Limb (tissue), 2 donors: ENCODE measurements around the gene SSRP1.

ENCODE experiments used
- DNase-seq, 2 donors: peaks; one replicate each; pipeline ENCODE4 v3.0.0-alpha.2; 2016; ENCODE audit errors: extremely low spot score in 2 of 2

Gene SSRP1

DNA sequence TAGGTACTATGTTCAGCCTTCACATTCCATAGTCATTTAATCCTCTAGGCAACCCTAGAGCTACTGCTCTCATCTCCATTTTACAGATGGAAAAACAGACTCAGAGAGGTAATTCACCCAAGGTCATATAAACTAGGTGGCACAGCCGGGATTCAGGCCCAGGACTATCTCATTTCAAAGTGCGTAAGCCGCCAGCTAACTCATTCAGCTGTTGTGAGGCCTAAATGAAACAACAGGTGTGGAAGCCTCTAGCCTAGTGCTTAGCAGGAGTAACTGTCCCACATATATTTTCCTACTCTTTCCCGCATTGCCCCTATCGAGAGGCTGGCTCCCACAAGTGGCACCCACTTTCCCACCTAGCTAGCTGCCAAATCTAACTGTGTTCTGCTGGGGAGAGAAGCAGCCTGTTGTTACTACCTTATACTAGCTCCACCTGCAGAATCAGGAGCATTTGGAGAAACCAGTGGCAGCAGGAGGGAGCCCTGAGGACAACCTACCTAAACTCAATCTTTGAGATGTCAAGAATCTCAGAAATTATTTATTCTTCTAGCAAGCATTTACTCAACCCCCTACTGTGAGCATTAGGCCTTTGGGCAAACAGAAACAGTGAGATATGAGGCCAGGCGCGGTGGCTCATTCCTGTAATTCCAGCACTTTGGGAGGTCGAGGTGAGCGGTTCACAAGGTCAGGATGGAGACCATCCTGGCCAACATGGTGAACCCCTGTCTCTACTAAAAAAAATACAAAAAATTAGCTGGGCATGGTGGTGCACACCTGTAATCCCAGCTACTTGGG, 24.4 kb upstream of the SSRP1 start:
- DNase-seq, result no peak

DNA sequence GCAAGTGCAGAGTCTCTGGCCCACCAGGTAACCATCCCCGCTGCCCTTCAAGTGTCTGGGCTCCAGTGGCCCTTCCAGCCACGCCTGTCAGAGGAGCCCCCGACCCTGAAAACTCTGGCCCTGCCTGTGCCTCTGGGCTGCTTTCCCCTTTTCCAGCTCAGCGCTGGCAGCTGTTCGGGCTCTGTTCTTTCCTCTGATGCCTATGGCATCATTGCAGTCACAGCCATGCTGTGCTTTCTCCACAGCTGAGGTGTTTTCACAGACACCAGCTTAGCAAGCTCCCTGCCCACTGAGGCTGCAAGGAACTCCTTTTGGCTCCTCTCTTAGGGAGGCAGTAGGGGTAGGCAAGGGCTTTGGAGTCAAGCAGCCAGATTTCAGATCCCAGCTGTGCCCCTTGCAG, 23.7 kb upstream of the SSRP1 start:
- DNase-seq, result no peak

DNA sequence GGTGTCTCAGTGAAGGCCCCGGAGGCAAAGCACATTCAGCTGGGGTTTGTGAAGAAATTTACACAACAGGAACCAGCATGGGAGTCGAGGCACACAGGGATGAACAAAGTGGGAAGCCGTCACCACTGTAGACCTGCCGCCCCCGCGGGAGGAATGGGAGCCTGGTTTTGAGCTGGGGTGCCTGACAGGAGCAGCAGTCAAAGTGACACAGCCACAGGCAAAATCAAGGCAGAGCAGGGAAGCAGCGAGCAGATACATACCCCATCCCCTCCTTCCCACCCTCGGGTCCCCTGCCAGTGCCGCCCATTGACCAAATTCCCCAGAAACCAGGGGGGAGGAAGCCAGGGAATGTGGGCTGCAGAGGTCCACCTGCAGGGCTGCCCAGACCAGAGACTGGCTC, 23.3 kb upstream of the SSRP1 start:
- DNase-seq, result no peak

DNA sequence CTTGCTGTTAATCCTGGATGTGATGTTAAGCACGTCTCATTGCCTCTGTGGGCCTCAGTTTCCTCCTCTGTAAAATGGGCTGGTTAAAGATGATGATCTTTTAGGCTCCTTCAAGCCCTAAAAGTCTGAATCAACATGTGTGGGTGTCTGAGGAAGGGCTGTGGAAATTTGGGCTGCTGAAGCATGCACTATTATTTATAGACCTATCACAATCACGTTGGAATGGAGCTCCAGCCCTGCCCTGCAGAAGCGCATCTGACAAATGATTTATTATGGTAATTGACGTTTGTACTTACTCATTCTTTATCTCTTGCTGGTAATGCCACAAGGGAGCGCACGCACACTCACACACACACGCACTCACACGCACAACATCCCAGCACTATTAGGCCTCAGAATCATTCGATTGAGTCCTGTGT, 22.9 kb upstream of the SSRP1 start:
- no peak for DNase-seq

DNA sequence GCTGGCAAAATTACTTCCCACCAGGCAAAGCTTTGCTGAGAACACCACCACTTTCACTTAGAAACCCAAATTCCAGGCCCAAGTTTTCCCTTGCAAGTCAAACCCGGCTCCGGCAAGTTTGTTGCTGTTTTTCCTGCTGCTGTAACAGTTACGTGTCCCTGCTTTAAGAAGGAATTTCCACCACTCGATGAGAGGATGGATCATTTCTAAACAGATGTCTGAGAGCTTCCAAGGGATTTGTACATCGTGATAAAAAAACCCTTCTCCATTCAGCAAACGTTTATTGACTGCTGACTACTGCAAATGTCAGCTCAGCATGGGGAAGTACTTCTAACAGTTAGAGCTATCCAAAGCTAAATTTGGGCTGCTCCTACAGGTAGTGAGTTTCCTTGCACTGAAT, 22.2 kb upstream of the SSRP1 start:
- no peak for DNase-seq

DNA sequence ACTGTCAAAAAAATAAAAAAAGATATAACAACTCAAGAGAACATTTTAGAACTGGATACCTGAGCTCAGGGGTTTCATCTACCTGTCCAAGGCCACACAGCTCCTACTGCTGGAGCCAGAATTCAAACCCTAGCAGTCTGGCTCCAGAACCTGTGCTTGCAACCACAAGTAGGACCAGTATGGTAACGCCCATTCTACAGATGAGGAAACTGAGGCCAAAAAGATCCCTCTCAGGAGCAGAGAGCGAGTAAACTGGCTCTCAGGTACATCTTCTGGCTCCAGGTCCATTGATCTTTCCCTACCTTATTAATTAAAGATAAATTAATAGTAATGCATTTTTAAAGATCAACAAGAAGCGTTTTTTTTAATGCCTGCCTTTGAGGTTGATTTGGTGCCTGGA, 21.6 kb upstream of the SSRP1 start:
- DNase-seq, result no peak

DNA sequence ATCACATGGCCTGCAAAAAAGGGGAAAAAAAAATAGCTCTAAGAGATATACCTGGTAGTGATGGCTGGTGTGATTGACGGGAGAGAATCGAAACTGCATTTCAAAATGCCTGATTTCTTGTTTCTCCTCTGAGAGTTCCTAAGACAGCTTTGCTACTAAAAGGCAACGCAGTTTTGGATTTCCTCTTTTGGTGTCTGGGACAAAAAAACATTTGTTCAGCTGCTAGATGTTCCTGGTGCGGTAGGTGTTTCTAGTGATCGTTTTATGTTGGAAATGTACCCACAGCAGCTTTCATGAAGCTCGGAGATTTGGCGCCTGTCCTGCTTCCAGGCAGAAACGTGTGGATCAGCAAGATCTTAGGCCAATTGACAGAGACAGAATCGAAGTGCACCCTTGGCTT, 20.6 kb upstream of the SSRP1 start:
- DNase-seq, result no peak

DNA sequence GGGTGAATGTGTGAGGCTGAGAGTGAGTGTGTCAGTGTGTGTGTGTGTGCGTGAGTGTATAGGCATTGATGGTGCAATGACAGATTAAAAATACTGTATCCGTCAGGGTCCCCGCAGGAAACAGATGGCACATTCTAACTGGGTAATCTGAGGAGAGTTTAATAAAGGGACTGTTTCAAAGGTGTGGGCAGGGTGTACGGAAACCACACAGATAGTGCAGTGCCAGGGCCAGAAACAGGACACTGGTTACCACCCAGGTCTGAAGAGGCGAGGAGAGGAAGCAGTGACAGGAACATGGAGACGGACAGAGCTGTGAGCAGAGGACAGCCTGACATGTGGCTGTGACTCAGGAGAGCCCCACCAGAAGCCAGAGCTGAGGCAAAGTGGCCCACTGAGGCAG, 19.0 kb upstream of the SSRP1 start:
- no peak for DNase-seq

DNA sequence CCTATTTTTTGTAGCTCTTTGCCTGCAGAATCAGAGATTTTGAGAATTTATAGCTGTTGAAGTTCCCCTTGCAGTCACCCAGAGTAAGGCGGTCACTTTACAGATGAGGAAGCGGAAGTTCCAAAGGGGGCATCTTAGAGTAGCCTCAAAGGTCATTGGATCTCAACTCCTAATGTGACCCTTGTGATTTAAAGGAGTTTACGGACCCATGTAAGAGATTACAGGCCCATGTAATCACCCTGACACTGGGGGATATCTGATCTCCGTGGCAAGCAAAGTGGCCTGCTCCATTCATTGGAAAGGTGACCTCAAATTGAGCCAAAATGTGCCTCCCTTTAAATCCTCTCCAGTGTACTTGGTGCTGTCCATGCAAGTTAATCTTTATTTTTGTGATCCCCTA, 18.2 kb upstream of the SSRP1 start:
- DNase-seq, result no peak

DNA sequence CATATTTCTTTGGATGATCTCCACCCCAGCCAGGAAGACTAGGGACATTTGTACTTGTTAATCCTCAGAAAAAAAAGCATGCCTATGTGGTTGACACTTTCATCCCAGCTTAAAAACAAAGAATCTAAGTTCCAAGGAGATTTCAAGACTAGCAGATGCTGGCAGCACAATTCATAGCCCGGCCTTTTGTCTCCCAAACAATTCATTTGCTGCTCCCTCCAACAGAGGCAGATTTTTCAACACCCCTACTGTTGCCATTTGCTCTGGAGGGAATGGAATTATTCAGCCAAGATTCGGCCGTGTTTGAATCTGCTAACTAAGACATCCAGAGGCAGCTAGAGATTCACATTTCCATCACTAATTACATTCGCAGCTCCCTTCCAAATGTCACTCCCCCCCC, 17.8 kb upstream of the SSRP1 start:
- no peak for DNase-seq

DNA sequence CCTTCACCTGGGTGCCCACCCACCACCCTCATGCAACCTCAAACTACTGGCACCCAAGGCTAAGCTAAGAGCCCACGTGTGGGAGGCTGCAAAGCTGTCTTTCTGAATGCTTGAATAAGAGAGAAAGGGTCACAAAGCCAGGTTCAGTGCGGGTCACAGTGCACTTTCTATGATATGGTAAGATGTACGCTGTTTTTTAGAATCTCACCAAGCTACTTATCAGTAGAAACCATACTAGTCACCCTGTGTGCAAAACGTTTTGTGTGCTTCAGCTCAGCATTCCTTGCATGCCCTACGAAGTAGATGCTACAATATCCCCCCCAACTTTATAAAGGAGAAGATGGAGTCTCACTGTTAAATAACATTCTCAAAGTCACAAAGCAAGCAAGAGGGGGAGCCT, 17.3 kb upstream of the SSRP1 start:
- DNase-seq, result no peak

DNA sequence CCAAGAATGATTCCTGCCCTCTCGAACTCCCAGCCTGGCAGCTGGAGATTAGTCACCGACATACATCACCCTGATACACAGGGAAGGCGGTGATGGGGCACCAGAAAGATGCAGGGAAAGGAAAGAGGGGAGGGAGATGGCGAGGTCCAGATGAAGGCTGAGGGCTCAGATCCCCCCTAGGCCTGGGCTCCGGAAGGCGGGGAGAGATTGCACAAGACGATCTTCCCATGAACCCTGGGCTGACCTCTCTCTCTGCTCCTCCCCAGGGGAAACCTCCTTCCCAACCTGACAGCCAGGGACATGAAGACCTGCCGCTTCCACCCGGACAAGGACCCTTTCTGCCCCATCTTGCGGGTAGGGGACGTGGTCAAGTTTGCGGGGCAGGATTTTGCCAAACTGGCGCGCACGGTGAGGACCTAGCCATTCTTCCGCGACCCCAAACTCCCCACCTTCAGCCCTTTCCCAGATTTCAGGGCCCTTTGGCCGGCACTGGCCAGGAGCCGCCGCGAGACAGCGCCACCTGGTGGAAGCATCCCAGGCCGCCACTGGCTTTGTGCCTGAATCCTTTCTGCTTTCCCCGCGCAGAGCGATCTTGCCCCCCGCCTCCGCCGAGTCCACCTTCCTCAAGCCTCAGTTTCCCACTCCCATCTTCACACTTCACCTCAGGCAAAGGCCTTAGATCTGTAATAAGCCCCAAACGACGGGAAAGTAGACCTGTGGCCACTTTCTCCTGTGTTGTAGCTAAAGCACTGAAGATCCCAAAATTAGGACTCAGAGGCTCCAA, 14.0 kb upstream of the SSRP1 start:
- DNase-seq, result peak in 1 of 2 donors; percentile 84

DNA sequence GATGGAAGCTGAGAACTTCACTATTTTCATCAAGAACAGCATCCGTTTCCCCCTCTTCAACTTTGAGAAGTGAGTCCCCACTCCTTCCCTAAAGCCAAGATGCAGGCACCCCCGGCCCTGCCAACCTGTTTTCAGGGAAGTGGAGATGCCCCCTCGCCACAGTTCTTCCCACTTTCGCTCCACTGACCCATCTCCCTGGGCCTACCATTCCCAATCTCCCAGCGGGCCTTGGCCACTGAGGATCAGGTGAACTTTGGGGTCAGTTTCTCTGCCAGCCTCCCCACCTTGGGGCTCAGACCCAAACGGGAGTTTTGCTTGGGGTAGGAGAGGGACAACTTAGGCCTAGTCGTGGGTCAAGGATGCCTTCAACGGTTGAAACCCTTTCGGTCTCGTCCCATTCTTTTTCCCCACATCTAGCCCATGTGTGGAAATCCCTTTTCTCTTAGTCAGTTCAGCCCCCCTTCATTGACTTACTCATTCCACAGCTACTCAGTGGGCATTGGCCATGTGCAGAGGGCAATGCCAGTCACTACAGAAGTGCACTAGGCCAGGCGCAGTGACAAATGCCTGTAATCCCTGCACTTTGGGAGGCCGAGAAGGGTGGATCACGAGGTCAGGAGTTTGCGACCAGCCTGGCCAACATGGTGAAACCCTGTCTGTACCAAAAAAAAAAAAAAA, 13.1 kb upstream of the SSRP1 start:
- no peak for DNase-seq

DNA sequence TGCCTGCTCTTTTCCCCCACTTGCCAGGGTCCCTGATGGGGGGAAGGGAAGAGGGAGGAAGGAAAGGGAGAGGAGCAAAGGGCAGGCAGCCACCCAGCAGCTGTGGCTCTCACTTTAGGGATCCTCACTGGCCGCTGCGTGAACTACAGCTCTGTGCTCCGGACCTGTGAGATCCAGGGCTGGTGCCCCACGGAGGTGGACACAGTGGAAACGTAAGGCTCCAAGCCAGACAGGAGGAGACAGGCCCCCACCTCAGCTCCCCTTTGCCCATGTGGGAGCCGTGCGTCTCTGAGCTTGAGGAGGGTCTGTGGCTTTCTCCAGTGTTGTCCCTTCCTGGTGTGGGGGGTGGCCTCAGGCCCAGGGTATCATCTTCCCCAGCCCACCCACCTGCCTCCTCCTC, 12.4 kb upstream of the SSRP1 start:
- no peak for DNase-seq

DNA sequence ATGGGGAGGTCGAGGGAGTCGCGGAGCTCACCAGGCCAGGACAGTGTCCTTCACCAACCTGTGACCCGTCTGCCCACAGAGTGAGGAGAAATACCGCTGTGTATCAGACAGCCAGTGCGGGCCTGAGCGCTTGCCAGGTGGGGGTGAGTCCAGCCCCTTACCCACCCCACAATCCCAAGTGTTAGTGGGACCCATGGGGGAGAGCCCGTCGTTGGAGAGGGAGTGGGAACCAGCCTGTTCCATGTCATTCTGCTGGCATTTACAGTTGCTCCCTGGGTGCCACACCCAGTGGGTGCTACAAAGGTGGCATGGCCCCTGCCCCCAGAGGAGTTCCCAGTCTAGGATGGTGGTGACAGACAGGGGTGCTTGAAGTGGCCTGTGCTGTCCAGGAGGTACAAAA, 11.6 kb upstream of the SSRP1 start:
- DNase-seq, result no peak

DNA sequence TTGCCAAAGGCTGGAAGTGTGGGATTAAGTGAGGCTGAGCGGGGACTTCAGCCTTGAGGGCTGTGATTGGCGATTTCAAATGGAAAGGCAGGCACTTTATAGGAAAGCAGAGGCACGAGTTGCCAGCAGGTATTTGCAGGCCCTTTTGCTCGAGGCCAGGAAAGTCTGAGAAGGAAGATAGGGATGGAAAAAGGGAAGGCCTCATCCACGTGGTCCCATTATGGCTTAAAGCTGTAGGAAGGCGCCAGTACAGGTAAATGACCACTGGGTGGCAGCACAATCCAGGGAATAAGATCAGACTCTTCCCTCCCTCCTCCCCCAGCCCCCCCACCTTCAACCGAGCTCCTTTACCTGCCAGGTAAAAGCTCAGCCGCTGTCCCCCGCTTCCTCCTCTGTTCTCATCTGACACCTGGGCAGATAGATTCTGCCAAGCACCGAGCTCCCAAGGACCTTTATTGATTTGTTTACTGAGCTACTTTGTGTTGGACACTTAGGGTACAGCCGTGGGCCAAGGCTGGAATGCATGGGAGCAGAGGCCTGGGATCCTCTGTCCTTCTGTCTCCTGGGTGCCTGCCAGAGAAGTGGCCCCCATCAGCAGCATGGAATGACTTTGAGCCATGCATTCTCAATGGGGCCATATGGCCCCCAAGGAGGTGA, 10.0 kb upstream of the SSRP1 start:
- peak; percentile 76 to 79 for DNase-seq

DNA sequence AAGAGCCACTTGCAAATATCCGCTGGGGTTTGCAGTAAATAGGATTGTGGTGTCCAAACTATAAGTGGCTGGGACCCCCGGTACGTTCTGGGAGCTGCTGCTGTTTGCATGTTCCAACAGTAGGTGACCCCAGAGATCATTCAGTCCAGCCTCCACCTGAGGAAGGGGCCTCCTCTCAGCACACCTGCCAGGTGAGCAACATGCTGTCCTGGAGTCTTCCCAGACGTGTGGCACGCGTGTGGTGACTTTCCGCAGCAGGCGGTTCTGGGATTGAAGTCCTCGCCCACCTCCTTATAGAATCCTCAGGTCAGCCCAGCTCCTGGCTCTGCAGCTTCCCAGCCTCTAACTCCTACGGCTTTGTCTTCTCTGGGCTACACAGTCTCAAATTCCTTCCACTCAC, 9.1 kb upstream of the SSRP1 start:
- no peak for DNase-seq

DNA sequence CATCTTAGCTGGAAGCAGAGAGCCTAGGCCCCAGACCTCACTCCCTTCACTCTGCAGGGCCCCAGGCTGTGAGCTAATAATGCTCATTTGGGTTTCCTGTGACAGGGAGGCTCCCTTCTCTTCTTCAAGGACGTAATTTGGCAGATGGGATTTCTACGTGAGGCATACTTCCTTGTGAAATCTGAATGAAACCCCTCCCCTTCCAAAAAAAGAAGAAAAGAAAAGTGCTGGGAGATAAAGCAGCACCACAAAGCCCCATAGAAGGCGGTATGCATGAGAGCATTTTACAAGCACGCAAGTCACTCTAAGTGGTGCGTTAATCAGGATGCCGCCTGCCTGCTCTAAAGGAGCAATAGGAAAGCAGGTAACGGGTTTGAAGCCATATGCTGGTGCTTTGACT, 8.1 kb upstream of the SSRP1 start:
- DNase-seq, result no peak

DNA sequence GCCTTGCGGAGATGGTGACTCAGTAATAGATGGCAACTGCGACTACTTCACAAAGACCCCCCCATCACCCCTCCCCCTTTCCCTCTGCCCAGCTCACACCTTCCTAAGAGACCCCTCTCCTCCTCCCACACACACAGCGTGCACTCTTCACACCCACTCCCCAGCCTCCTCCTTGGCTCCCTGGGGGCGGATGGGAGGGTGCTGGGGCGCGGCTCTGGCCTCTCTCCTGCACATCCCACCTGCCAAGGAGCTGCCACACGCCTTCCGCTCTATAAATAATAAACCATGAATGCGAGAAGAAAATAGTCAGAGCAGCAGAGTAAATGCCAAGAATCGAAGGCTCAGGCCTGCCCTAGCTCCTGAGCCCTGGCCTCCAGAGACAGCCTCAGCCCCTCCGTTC, 7.0 kb upstream of the SSRP1 start:
- no peak for DNase-seq

DNA sequence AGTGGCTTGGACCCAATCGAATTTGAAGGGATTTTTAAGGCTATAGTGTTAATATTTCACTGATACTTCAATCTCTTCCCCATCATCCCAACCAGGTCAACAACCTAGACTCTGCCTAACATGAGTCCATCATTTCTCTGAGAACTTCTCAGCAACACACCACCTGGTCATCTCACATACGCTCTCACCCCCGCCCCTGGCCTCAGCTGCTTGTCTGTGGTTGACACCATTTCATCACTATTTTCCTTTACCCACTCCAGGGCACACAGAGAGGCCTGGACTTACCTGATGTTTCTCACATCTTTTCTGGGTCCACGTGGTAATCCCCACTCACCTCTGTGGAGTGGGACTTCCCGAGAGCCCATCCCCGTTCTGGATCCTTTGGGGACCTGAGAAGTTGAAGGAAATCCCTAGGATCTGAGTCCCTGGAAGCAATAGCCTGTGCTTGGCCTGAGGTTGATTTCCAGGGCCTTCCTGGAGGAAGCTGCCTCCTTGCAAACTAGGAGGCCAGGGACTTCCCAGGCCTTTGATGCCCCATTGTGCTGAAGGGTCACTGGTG, 5.6 kb upstream of the SSRP1 start:
- no peak for DNase-seq

DNA sequence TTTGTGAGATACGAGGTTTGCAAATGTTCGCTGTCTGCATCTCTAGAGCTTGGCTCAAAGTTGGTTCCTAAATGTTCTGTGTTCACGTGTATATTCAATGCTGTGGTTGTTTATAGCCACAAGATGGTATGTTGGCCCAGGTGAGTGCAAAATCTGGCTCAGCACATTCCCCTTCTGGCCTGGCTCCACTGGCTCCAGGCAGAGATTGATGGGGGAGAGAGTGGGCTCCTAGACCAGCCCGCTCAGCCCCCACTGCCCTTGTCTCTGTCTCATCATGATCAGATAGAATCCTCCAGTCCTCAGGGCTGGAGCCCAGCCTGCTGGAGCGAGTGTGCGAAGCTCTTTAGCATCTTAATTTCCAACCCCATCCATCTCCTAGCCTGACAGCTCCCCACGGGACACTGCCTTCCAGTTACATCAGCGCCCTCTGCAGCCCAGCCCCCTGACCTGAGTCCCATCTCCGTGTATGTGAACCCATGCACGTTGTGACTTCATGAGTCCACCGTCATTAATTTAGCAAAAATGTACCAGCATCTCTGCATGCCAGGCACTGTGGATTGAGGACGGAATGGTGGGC, 4.4 kb upstream of the SSRP1 start:
- peak in 1 of 2 donors; percentile 71 for DNase-seq
